HepG2 (cell line): ENCODE data around the gene WNT5A.

ENCODE experiments used
- CTCF ChIP-seq: sonication (generic); formaldehyde crosslinking; IDR thresholded peaks from 2 replicates; pipeline ENCODE4 v1.5.0; 2020; ENCODE audit warnings: mild to moderate bottlenecking, missing genetic modification reagents, moderate library complexity
- GABPA ChIP-seq, 2 experiments: IDR thresholded peaks; 2 replicates each; pipeline ENCODE4 v1.6.1; 2011 to 2016; ENCODE audit warnings: low read depth in 2 of 2, low read length in 1 of 2, missing biosample characterization in 1 of 2, missing genetic modification characterization in 1 of 2
- GFI1 ChIP-seq: sonication (generic); formaldehyde crosslinking; IDR thresholded peaks from 2 replicates; pipeline ENCODE4 v1.5.0; 2020; ENCODE audit warnings: missing genetic modification reagents, mild to moderate bottlenecking, borderline replicate concordance
- NR3C1 ChIP-seq: sonication (generic); formaldehyde crosslinking; IDR thresholded peaks from 2 replicates; pipeline ENCODE4 v1.4.0; 2020; ENCODE audit warnings: missing genetic modification reagents
- REST ChIP-seq, 2 experiments: IDR thresholded peaks; 2 replicates each; pipeline ENCODE4 v1.6.1; 2011 to 2012; ENCODE audit warnings: low read length in 2 of 2, borderline replicate concordance in 1 of 2, low read depth in 1 of 2, mild to moderate bottlenecking in 1 of 2, moderate library complexity in 1 of 2
- USF2 ChIP-seq, 2 experiments: sonication (generic) in 1 of 2; formaldehyde crosslinking in 1 of 2; IDR thresholded peaks; 2 replicates each; pipeline versions ENCODE4 v1.5.1 to v1.6.1; 2011 to 2020; ENCODE audit warnings: borderline replicate concordance in 1 of 2, low read depth in 1 of 2, low read length in 1 of 2, mild to moderate bottlenecking in 1 of 2, missing genetic modification reagents in 1 of 2, moderate library complexity in 1 of 2
- ZNF205 ChIP-seq: IDR thresholded peaks from 2 replicates; pipeline ENCODE4 v1.6.1; 2018; ENCODE audit warnings: missing biosample characterization, missing genetic modification reagents
- ZSCAN9 ChIP-seq: IDR thresholded peaks from 2 replicates; pipeline ENCODE4 v1.6.1; 2016; ENCODE audit warnings: borderline replicate concordance

- no peak for TF ChIP-seq USF2 (IDR thresholded peaks at IDR 0.05; ENCODE audit: low read depth, low read length)
- TF ChIP-seq USF2 (CRISPR knock-in tag; IDR thresholded peaks at IDR 0.05; ENCODE audit: borderline replicate concordance), result no peak
- no peak for TF ChIP-seq GFI1 (CRISPR knock-in tag)
- no peak for TF ChIP-seq GABPA (IDR thresholded peaks at IDR 0.05; ENCODE audit: low read depth, low read length)
- no peak for TF ChIP-seq GABPA (CRISPR knock-in tag; IDR thresholded peaks at IDR 0.05; ENCODE audit: low read depth)
- no peak for TF ChIP-seq REST (IDR thresholded peaks at IDR 0.05; ENCODE audit: borderline replicate concordance in 1 of 2, low read depth in 1 of 2, low read length in 2 of 2)
- TF ChIP-seq CTCF (CRISPR knock-in tag), result no peak
- TF ChIP-seq ZNF205 (CRISPR knock-in tag), result no peak
- TF ChIP-seq ZSCAN9 (CRISPR knock-in tag), result no peak
- TF ChIP-seq NR3C1 (CRISPR knock-in tag), result no peak
Measured at GRCh38 chr3:55431041-55431440, 56.1 kb downstream of the WNT5A start.
